HEK293T (cell line): ENCODE results near the gene ZDHHC14.

Experiments used
- CTCF ChIA-PET: fragments of 350-600 bp; formaldehyde crosslinking; extraction: SDS; loops from one replicate; lab custom pipeline; 2021; ENCODE audit warnings: antibody characterized with exemption, inconsistent platforms; lab: Yijun Ruan, JAX
- POLR2A ChIA-PET: fragments of 350-600 bp; formaldehyde crosslinking; extraction: SDS; loops from one replicate; lab custom pipeline; 2020; ENCODE audit warnings: antibody characterized with exemption, inconsistent platforms; lab: Yijun Ruan, JAX
- DNase-seq: peaks from one replicate; pipeline ENCODE4 v3.0.0; 2012; ENCODE audit warnings: mixed read lengths; ENCODE audit errors: extremely low spot score
- ARNT ChIP-seq: fragments of 450-650 bp; IDR thresholded peaks from 2 replicates; pipeline ENCODE4 v1.6.1; 2017; ENCODE audit warnings: mild to moderate bottlenecking
- BHLHE40 ChIP-seq: fragments of 450-650 bp; IDR thresholded peaks from 2 replicates; pipeline ENCODE4 v1.6.1; 2016; ENCODE audit warnings: mild to moderate bottlenecking, moderate library complexity, borderline replicate concordance
- CTBP1 ChIP-seq: fragments of 450-650 bp; IDR thresholded peaks from 2 replicates; pipeline ENCODE4 v1.6.1; 2016; ENCODE audit warnings: borderline replicate concordance
- ELF4 ChIP-seq: fragments of 450-650 bp; IDR thresholded peaks from 2 replicates; pipeline ENCODE4 v1.6.1; 2017; ENCODE audit warnings: antibody characterized with exemption
- FOXA1 ChIP-seq: fragments of 450-650 bp; IDR thresholded peaks from 2 replicates; pipeline ENCODE4 v1.6.1; 2016; ENCODE audit warnings: mild to moderate bottlenecking
- FOXK2 ChIP-seq: fragments of 450-650 bp; IDR thresholded peaks from 2 replicates; pipeline ENCODE4 v1.6.1; 2016; ENCODE audit warnings: mild to moderate bottlenecking
- FOXM1 ChIP-seq: fragments of 450-650 bp; IDR thresholded peaks from 2 replicates; pipeline ENCODE4 v1.6.1; 2017; ENCODE audit warnings: mild to moderate bottlenecking, borderline replicate concordance
- HDGF ChIP-seq: fragments of 450-650 bp; IDR thresholded peaks from 2 replicates; pipeline ENCODE4 v1.6.1; 2017; ENCODE audit warnings: antibody characterized with exemption, borderline replicate concordance
- L3MBTL2 ChIP-seq: fragments of 450-650 bp; conservative IDR thresholded peaks from 2 replicates; pipeline ENCODE4 v1.6.1; 2016; ENCODE audit warnings: mild to moderate bottlenecking
- LEF1 ChIP-seq: fragments of 450-650 bp; IDR thresholded peaks from 2 replicates; pipeline ENCODE4 v1.6.1; 2017; ENCODE audit warnings: mild to moderate bottlenecking, borderline replicate concordance
- NFRKB ChIP-seq: fragments of 450-650 bp; IDR thresholded peaks from 2 replicates; pipeline ENCODE4 v1.6.1; 2016; ENCODE audit warnings: mild to moderate bottlenecking, moderate library complexity
- SP1 ChIP-seq: fragments of 450-650 bp; IDR thresholded peaks from 2 replicates; pipeline ENCODE4 v1.6.1; 2017
- SUZ12 ChIP-seq: fragments of 450-650 bp; IDR thresholded peaks from 2 replicates; pipeline ENCODE4 v1.6.1; 2016; ENCODE audit warnings: mild to moderate bottlenecking
- TARDBP ChIP-seq: fragments of 450-650 bp; IDR thresholded peaks from 2 replicates; pipeline ENCODE4 v1.6.1; 2016
- ZNF384 ChIP-seq: fragments of 450-650 bp; IDR thresholded peaks from 2 replicates; pipeline ENCODE4 v1.6.1; 2016
- TF ChIP-seq, protein P1 (sequence below): fragments of 450-650 bp; IDR thresholded peaks from 2 replicates; pipeline ENCODE4 v1.6.1; 2016

Gene ZDHHC14

DNA sequence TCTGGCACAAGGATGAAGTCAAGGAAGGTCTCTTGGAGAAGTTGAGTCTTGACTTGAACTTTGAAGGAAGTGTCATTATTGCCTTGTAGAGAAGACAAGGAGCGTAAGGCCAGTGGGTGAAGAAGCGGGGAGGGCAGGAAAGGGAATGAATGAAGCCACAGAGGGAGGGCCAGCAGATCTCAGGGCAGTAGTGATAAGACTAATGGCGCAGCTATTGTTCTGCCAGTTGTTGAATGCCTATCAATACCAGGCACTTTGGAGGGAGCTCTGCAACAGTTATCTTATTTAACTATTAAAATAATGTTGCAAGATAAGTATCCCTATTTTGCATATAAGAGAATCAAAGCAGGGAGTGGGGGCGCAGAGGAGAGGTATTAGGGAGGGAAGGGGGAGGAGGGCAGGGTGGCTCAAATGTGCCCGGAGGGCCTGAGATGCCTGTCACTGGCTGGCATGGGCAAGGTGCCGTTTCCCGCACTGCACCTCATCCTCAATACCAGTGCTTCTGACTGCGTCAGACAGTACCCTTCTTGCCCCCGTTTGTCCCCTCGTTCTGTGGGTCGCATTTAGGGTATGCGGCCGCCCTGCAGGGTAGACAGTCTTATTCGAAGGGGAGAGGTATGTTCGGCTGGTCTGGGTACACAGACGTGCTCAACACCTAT is 109.8 kb downstream of the ZDHHC14 start:
- ChIA-PET POLR2A (no interaction called here), CTCF (no interaction called here)
- DNase-seq = no peak
- TF ChIP-seq FOXA1 (no peak), BHLHE40 (no peak), CTBP1 (no peak), FOXM1 (no peak), TARDBP (no peak), ARNT (no peak), ELF4 (no peak), LEF1 (no peak), SUZ12 (no peak), ZNF384 (no peak), SP1 (no peak), HDGF (no peak), FOXK2 (no peak)
- TF ChIP-seq, protein P1, sequence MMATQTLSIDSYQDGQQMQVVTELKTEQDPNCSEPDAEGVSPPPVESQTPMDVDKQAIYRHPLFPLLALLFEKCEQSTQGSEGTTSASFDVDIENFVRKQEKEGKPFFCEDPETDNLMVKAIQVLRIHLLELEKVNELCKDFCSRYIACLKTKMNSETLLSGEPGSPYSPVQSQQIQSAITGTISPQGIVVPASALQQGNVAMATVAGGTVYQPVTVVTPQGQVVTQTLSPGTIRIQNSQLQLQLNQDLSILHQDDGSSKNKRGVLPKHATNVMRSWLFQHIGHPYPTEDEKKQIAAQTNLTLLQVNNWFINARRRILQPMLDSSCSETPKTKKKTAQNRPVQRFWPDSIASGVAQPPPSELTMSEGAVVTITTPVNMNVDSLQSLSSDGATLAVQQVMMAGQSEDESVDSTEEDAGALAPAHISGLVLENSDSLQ = no peak

DNA sequence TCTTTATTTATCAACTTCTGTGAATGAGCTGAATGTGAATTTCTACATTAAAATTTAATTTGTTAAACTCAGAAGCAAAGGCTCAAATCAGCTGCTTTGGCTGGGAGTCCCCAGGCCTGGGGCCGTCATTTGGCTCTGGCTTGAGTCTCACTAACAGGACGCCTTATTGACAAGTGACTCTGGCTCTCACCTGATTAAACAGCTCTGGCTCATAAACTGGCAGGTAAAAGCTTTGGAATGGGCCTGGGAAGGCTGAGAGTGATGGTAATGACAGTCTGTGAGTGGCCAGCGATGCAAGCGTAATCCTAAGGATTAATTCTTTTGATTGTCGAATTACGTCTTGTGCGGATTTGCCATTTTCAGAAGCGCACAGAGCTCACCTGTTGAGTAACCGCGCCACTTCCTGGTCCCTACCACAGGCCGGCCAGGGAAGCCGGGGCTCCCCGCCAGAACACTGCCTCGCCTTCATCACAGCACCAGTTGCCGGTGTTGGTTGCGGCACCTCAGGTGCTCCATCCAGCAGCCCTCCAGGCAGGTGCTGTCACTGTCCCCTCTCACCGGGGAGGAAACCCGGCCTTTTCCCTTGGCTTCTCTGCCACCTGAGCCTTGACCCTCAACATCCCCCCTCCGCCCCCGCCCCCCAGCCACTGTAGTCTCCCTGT is 110.7 kb downstream of the ZDHHC14 start:
- ChIA-PET CTCF (no interaction called here), POLR2A (no interaction called here)
- DNase-seq = no peak
- TF ChIP-seq, protein P1 = no peak
- TF ChIP-seq FOXA1 = no peak
- TF ChIP-seq ELF4 = no peak
- TF ChIP-seq FOXM1 = no peak
- no peak for TF ChIP-seq ARNT
- no peak for TF ChIP-seq HDGF
- TF ChIP-seq BHLHE40 = no peak
- TF ChIP-seq SUZ12 = no peak
- no peak for TF ChIP-seq CTBP1
- no peak for TF ChIP-seq FOXK2
- no peak for TF ChIP-seq ZNF384
- TF ChIP-seq SP1 = no peak
- no peak for TF ChIP-seq NFRKB
- TF ChIP-seq TARDBP = no peak
- no peak for TF ChIP-seq L3MBTL2
- no peak for TF ChIP-seq LEF1

DNA sequence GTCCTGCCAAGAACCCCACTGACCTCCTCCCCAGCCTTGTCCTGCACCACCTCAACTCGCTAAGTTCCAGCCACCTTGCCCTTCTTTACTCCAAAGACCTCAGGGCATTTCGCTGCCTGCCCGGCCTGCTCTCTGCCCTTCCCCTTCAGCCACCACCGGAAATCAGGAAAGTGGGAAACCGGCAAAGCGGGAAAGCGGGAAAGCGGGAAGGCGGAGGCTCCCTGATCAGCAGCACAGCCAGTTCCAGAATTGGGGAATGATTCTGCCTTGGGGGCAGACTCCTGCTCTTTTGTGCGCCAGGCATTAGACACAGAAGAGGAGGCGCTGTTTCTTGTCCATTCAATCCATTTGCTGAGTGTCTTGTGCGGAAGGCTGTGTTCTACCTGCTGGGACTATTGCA is 111.3 kb downstream of the ZDHHC14 start:
- CTCF ChIA-PET = no interaction called here
- POLR2A ChIA-PET = no interaction called here
- no peak for TF ChIP-seq HDGF
- TF ChIP-seq ZNF384 = no peak
- TF ChIP-seq, protein P1 = no peak
- no peak for TF ChIP-seq BHLHE40
- no peak for TF ChIP-seq L3MBTL2

DNA sequence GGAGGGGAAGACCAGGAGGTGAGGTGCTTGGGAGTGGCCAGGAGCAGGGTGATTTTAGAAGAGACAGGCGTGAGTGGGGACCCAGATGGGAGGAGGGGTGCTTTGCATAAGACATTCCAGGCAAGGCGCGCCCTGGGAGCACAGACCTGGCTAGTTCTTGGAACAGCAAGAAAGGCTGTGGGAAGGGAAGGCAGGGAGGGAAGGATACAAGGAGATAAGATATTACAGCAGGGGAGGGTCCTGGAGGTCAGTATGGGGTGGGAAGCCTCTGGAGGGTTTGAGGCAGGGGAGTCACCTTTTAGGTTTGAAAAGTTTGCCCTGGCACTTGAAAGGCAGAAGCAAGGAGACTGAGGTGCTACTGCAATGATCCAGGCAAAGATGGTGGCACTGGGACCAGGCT is 111.8 kb downstream of the ZDHHC14 start:
- ChIA-PET POLR2A (no interaction called here), CTCF (no interaction called here)
- TF ChIP-seq ELF4 = no peak
- TF ChIP-seq HDGF = no peak
- DNase-seq = no peak

More for the DNA sequence above, 111.3 kb downstream of the ZDHHC14 start:
- DNase-seq = no peak

DNA sequence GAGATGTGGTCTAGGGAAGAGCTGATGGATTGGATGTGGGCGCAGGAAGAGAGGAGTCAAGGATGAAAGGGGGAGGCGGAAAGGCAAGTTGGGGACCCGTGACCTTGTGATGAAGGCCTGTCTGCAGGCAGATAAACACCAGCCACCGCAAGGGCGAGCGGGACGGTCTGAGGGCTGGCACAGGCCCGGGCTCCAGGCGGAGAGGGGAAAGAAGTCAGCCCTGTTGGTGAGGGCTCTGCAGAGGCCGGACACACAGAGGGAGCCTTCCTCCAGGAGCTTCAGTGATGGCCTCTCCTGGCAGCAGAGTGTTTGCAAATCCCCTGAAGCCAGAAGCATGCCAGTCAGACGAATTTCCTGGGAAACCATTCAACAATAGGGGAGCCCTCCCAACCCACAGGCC is 112.2 kb downstream of the ZDHHC14 start:
- POLR2A ChIA-PET = no interaction called here

DNA sequence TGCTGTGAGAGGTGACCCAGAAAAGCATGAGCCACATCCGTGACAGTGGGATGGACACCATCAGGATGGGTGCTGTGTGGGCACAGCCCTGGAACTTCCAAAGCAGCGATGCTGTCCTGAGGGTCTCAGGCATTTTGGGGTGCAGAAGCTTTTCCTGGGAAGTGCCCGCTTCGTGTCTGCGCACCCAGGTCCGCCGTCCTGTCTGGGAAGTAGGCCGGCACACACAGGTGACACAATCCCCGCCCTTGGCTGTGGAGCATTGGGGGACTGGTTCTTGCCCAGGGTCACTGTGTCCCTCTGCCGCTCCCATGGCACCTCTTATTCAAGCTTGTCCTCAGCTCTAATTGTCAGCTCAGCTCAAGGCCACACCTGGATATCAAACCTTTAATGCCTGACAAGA is 112.6 kb downstream of the ZDHHC14 start:
- TF ChIP-seq NFRKB = no peak
- TF ChIP-seq L3MBTL2 = no peak
- TF ChIP-seq ELF4 = no peak
- TF ChIP-seq ARNT = no peak
- no peak for TF ChIP-seq FOXK2
- TF ChIP-seq SP1 = no peak
- ChIA-PET CTCF (no interaction called here), POLR2A (no interaction called here)
- no peak for DNase-seq

More for the DNA sequence above, 112.2 kb downstream of the ZDHHC14 start:
- CTCF ChIA-PET = no interaction called here
- TF ChIP-seq BHLHE40 (no peak), L3MBTL2 (no peak), FOXA1 (no peak), SP1 (no peak), TARDBP (no peak), HDGF (no peak), ELF4 (no peak), NFRKB (no peak), SUZ12 (no peak), FOXM1 (no peak), ZNF384 (no peak), ARNT (no peak), FOXK2 (no peak)
- TF ChIP-seq, protein P1 = no peak
- DNase-seq = no peak
